ENCODE results near the gene ATP5MK.

ATP5MK gene

GRCh38 chr10:103396067-103396788 lies at the start of gene ATP5MK, which contains the start of gene PDCD11:
ATP5MK (minus strand) TSS chr10:103396475; CDS start chr10:103392457, 4,018 bp downstream.
PDCD11 (plus strand) TSS chr10:103396626; CDS start chr10:103398427, 1,801 bp downstream.
- TF ChIP-seq ZNF565 (CRISPR knock-in tag; conservative IDR thresholded peaks at IDR 0.05; ENCODE audit: low read depth) (no peak), TSHZ2 (CRISPR knock-in tag; IDR thresholded peaks at IDR 0.05) (no peak), ESRRG (CRISPR knock-in tag; IDR thresholded peaks at IDR 0.05) (no peak), PPARA (CRISPR knock-in tag; IDR thresholded peaks at IDR 0.05; ENCODE audit: borderline replicate concordance) (no peak), CREB5 (CRISPR knock-in tag; IDR thresholded peaks at IDR 0.05; ENCODE audit: low read depth) (no peak), CSDC2 (CRISPR knock-in tag; IDR thresholded peaks at IDR 0.05) (no peak), ZFP30 (CRISPR knock-in tag; IDR thresholded peaks at IDR 0.05) (no peak), ARNTL (CRISPR knock-in tag; IDR thresholded peaks at IDR 0.05; ENCODE audit: borderline replicate concordance, low read depth) (no peak), POU6F1 (CRISPR knock-in tag; IDR thresholded peaks at IDR 0.05; ENCODE audit: borderline replicate concordance, low read depth) (no peak), ISL1 (CRISPR knock-in tag; IDR thresholded peaks at IDR 0.05) (no peak), RARB (CRISPR knock-in tag; IDR thresholded peaks at IDR 0.05) (no peak), PATZ1 (CRISPR knock-in tag; IDR thresholded peaks at IDR 0.05; ENCODE audit: borderline replicate concordance) (no peak), ZNF70 (CRISPR knock-in tag; IDR thresholded peaks at IDR 0.05) (no peak), CSRNP3 (CRISPR knock-in tag; IDR thresholded peaks at IDR 0.05) (no peak), GLIS3 (CRISPR knock-in tag; IDR thresholded peaks at IDR 0.05) (no peak), OSR1 (CRISPR knock-in tag; IDR thresholded peaks at IDR 0.05) (no peak)
- ATAC-seq = peak; percentile 100

- ATAC-seq = no peak
- no peak for TF ChIP-seq RARB (CRISPR knock-in tag; IDR thresholded peaks at IDR 0.05)
- TF ChIP-seq BACH2 (CRISPR knock-in tag; IDR thresholded peaks at IDR 0.05; ENCODE audit: borderline replicate concordance) = no peak
- TF ChIP-seq ZNF565 (CRISPR knock-in tag; conservative IDR thresholded peaks at IDR 0.05; ENCODE audit: low read depth) = no peak
- TF ChIP-seq TSHZ2 (CRISPR knock-in tag; IDR thresholded peaks at IDR 0.05) = no peak
- TF ChIP-seq ZC3H10 (CRISPR knock-in tag; IDR thresholded peaks at IDR 0.05) = no peak
- TF ChIP-seq PATZ1 (CRISPR knock-in tag; IDR thresholded peaks at IDR 0.05; ENCODE audit: borderline replicate concordance) = no peak
- no peak for TF ChIP-seq ZFP30 (CRISPR knock-in tag; IDR thresholded peaks at IDR 0.05)
- TF ChIP-seq ZNF70 (CRISPR knock-in tag; IDR thresholded peaks at IDR 0.05) = no peak
- TF ChIP-seq OSR1 (CRISPR knock-in tag; IDR thresholded peaks at IDR 0.05) = no peak
Measured at GRCh38 chr10:103445366-103445765, 49.1 kb upstream of the ATP5MK start.

All from SK-N-SH treated with all-trans-retinoic acid at 6 μM for 48 hours (cell line).